Head of caudate nucleus (tissue), 42 donors: Measurements from ENCODE around the gene SLC7A5.
"Not testable (repeated sequence)": the region's sequence is repeated elsewhere in the genome, so short reads cannot be mapped to it uniquely, and the experiment has no call there.

ENCODE experiments used
- DNase-seq, 42 donors: peaks; one replicate each; pipeline versions ENCODE4 v3.0.0 to v3.0.0-alpha.2; 2020 to 2021; ENCODE audit warnings: mixed read lengths in 7 of 42
- intact Hi-C: fragments of 100-400 bp; cut with DNase I; formaldehyde crosslinking; loops from one replicate; pipeline ENCODE4 v1.15.0; 2022

SLC7A5 gene

DNA sequence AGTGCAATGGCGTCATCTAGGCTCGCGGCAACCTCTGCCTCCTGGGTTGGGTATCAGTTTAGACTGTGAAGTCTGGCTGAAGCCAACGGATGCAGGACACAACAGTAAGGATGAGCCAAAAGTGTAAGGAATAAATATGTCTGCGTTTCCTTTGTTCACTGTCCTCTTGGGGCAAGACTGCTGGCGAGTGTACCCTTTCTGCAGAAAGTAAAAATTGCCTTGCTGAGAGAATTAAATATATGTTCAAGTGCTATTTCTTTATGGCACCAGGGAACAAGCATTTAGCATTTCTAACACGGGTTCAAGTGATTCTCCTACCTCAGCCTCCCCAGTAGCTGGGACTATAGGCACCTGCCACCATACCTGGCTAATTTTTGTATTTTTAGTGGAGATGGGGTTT is 51.9 kb downstream of the SLC7A5 start:
- DNase-seq, intact Hi-C loops: not testable (repeated sequence)

DNA sequence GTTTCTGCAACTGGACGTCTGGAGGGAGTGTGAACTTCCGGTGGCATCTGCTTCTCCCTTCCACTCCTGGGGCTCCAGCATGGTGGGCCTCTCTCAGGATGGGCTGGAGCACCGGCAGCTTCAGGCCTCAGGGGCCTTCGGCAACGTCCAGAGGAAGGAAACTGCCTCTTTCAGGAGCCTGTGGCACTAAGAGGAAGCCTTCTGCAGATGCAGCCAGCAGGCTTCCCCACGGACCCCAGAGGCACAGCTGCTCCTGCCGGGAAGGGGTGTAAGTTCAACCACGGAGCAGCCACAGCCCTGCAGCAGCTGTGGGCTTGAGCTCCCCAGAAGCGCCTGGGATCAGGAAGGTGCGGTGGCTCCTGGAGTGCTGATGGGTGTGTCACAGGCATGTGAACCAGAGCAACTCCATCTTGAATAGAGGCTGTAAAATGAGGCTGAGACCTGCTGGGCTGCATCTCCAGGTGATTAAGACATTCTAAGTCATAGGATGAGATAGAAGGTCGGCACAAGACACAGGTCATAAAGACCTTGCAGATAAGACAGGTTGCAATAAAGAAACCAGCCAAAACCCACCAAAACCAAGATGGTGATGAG is 52.7 kb downstream of the SLC7A5 start:
- intact Hi-C loops, result no loop called here
- no peak for DNase-seq

DNA sequence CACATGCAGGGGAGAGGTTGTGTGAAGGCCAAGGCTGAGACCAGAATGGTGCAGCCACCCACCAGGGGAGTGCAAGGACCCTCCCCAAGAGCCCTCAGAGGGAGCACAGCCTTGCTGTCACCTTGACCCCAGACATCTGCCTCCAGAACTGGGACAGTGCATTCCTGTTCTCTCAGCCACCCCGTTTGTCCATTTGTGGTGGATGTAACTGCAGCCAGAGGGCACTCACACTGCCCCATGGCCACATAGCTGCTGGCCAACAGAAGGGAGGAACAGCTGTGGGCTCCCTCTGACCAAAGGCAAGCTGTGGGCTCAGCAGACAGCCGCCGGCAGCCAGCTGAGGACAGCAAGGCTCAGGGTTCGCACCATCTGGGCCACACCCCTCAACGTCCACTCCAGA is 53.7 kb downstream of the SLC7A5 start:
- intact Hi-C loops, result no loop called here
- peak in 2 of 42 donors; percentile 30 to 45 for DNase-seq

DNA sequence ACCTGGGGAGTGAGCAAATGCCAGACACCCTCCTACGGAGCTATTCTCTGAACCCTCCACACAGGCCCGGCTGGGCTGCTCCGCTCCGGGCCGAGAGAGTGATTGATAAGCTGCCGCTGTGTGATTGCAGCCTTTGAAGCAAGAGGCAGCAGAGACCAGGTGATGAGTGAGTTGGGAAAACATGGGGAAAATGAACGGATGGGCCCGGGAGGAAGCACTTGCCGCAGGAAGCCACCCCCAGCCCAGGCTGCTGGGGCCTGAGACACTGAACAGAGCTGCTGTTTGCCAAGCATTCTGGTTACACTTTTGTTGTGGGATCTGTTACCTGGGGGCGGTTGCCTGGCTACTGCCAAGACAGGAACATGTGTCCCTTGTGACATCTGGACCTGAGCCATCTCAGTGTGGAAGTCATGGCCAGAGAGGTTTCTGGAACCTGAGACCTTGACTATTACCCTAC is 57.1 kb downstream of the SLC7A5 start:
- DNase-seq, result no peak
- intact Hi-C loops, result no loop called here

DNA sequence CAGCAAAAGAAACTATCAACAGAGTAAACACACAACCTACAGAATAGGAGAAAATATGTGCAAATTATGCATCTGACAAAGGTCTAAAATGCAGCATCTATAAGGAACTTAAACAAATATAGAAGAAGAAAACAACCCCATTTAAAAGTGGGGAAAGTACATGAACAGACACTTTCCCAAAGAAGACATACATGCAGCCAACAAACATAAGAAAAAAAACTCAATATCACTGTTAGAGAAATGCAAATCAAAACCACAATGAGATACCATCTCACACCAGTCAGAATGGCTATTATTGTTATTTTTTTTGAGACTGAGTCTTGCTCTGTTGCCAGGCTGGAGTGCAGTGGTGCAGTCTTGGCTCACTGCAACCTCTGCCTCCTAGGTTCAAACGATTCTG is 57.9 kb downstream of the SLC7A5 start:
- DNase-seq, intact Hi-C loops: not testable (repeated sequence)

DNA sequence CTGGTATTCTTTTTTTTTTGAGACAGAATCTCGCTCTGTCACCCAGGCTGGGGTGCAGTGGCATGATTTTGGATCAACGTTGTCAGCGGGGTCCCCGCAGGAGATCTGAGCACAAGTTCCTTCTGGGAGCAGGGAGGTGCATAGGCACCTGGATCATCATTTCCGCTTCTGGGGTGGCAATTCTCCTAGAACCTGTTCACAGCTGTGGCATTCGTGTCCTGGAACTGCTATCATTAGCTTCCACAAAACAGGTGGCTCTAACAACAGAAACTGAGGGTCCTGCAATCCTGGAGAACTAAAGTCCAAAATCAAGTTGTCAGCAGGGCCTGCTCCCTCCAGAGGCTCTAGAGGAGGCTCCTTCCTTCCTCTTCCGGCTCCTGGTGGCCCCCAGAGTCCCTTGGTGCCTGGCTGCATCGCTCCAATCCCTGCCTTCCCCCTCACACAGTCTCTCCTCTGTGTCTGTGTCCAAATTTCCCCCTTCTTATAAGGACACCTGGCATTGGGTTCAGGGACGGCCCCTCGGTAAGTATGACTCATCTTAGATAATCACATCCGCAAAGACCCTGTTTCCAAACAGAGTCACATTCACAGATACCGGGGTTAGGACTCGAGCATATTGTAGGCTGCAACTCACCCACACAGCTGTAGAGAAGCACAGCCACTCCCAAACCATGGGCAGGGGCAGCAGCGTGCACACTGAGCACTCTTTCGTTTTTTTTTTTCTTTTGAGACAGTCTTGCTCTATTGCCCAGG is 60.0 kb downstream of the SLC7A5 start:
- intact Hi-C loops, result no loop called here
- no peak for DNase-seq

DNA sequence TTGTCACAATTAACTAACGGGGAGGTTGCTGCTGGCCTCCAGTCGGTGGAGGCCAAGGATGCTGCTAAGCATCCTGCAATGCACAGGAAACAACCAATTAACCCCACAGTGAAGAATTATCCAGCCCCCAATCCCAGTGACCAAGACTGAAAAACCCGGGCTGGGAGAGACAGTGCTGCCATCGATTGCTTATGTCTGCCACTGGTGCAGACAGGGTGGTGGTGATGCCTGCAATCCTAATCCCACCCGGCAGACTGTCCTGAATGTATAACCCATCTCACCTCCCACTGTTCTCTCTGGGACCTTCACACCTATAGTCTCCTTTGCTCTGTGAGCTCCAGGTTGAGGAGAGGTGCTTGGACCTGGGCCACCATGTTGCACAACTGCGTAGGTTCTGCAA is 61.2 kb downstream of the SLC7A5 start:
- no peak for DNase-seq
- intact Hi-C loops, result no loop called here

DNA sequence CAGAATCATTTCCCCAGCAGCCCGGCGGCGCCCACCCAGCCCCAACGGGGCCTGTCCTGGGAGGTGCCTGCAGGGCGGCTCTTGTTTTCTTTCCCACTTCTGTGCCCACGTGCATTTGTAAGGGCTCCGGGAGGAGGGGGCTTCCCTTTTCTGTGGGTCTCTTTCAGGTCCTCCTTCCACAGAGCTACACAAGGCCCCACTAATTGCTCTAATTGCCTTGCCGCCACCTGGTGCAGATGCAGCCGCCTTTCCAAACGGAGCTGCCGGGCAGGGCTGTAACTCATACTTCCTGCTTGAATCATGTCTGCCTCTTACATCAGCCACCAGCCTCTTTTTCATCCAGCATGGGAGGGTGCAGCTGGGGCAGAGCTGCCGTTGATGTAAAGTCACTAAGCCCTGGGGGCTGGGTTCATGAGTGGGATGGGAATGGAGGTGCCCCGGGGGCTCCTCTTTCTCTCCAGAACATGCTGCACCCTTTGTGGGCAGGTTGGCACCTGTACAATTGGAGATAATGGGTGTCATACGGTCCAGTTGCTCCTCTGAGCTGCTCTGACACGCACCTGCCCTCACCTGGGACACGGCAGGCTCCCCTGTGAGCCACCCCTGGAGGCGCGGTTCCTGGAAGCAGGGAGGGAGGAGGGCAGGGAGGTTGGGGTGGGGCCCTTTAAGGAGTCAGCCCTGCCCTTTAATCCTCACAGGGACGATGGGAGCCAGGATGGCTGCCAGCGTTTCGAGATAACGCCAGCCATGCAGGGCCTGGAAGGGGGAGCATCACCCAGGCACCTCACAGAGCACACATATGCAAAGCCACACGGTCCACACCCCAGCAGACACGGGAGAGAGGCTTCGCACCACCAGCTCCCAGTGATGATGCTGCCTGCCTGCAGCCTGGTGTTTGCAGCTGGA is 62.4 kb downstream of the SLC7A5 start:
- intact Hi-C loops, result no loop called here
- DNase-seq, result peak; percentile 32 to 91 (median 62)

DNA sequence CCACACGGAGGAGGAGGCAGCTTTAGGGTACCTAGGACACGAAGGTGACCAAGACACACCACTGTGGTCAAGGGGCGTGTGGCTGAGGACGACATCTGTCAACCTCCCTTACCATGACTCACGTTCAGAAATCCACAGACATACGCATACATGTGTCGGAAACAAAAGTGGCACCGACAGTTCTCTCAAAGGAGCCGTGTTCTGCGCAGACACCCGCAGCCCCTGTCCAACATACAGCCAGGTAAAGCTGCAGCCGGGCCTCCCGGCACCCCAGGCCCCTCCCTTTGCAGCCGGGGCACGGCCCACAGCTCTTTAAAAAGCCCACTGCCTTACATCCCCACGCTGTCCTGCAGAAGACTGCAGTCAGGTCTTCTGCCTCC is 63.1 kb downstream of the SLC7A5 start:
- intact Hi-C loops, result no loop called here
- DNase-seq, result peak in 1 of 42 donors; percentile 30

DNA sequence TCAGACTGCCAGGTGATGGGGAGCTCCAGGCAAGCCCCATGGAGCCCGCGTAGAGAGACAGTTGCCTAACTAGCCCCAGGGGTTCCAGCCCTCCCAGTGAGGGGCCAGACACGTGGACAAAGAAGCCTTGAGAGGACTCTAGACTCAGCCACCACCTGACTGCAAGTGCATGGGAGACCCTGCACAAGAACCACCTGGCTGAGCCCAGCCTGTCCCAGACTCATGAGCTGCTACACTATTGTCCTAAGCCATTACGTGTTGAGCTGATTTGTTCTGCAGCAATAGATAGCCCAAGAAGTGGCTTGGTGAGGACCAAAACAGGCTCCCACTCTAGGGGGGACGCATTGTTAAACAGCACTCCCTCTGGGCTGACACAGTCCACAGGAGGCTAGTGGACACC is 65.9 kb downstream of the SLC7A5 start:
- no peak for DNase-seq
- intact Hi-C loops, result no loop called here

DNA sequence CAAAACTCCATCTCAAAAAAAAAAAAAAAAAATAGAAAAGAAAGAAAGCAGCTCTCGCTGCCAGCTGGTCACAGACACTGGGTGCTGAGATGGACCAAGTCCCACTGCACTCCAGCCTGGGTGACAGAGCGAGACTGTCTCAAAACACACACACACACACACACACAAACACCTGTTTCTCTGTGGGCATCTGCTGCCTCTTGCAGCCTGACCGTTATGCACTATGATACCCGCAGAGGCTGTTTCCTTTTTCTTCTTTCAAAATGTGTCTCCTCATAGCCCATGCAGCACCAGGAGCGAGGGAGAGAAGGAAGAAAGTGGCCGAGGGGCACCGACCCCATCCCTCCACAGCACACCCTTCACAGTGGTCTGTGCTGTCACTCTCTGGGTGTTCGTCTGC is 66.6 kb downstream of the SLC7A5 start:
- DNase-seq, result no peak
- intact Hi-C loops, result no loop called here

DNA sequence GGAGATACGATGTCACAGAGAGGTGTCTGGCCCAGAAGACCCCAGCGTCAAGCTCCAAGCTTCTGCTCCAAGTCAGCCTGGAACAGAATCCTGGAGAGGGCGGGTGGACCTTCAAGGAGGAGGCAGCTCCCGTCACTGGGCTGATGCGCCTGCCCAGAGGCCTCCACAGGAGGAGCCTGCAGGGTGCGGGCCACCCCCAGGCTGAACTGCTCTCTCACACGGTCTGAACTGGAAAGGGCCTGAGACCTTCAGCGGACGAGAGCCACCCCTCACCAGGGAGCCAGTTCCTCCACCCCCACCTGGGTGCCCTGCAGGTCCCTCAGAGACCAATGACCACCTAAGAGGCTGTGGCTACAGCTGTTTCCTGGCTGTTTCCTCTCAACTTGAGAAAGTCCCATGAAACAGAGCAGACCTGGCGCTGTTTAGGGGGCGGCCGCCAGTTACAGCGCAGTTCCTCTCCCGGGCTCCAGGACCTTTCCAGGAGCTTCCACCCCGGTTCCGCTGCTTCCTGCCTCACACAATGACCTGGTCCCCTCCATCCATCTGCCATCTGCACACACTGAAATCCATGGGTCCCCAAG is 67.5 kb downstream of the SLC7A5 start:
- intact Hi-C loops, result no loop called here
- no peak for DNase-seq

DNA sequence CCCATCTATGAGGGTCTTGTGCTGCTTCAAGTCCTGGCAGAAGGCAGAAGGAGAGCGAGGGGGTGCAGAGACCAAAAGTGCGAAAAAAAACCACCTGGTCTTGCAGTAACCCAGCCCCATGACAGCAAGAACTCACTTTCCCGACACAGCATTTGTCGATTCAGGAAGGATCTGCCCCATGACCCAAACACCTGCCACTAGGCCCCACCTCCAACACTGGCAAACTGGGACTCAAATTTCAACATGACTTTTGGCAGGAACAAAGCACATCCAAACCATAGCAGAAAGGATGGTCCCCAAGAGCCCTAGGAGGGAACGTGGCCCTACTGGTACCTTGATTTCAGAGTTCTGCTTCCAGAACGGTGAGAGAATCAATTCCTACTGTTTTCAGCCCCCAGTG is 68.8 kb downstream of the SLC7A5 start:
- no peak for DNase-seq
- intact Hi-C loops, result no loop called here

DNA sequence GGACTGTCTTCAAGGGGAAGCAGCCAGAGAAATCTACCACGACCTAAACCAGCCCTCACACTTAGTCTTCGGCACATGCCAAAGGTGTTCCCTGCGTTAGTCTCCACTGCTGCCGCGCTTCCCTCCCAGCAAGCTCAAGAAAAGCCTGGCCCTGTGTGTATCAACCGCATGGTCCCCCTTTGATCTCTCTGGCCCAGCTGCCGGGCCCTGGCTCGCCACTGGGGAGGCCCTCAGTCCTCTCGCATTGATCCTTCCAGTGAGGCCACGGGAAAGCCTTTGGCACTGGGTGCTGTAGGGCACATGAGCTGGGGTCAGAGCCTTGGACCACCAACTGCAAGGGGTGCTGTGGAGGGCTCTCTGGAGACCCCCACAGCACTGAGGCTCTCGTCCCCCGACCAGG is 74.0 kb downstream of the SLC7A5 start:
- no peak for DNase-seq
- intact Hi-C loops, result no loop called here

DNA sequence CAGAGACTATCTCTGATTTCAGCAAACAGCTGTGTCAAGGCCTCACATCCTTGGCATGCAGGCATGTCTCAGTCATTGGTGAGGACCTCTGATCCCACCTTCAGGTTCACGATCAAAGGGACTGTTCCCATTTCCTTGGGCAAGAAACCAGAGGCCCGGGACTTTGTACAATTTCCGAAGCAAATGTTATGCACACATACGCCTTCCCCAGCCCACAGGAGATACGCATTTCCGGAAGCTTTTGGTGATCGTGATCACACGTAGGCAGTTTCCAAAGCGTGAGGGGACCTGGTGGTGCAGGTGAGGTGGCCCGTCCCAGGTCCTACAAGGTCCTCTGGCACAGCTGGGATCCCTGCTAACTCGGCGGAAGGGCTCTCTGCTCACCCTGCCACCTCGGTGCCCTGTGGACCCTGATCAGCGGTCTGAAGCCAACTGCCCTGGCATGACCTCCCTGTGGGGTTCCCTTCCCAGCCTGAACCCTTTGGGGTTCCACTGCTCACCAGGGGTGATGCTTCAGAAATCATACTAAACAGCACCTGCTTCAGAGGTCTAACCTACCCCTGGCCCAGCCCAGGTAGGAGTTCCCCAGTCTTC is 74.7 kb downstream of the SLC7A5 start:
- no peak for DNase-seq
- intact Hi-C loops, result no loop called here

DNA sequence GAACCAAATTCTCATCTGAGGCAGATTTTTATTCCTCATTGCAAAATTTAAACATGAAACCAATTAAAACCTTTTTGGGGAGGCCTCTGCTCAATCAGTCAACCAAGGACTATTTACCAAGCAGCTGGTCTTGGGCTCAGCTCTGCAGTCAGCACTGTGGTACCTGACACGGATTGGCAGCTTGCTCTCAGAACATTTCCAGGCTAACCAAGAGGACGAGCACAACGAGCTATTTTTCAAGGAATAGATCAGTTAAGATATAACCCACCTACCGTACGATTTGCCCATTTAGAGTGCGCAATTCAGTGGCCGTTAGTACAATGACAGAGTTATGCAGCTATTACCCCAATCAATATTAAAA is 77.1 kb downstream of the SLC7A5 start:
- DNase-seq, result no peak
- intact Hi-C loops, result no loop called here

DNA sequence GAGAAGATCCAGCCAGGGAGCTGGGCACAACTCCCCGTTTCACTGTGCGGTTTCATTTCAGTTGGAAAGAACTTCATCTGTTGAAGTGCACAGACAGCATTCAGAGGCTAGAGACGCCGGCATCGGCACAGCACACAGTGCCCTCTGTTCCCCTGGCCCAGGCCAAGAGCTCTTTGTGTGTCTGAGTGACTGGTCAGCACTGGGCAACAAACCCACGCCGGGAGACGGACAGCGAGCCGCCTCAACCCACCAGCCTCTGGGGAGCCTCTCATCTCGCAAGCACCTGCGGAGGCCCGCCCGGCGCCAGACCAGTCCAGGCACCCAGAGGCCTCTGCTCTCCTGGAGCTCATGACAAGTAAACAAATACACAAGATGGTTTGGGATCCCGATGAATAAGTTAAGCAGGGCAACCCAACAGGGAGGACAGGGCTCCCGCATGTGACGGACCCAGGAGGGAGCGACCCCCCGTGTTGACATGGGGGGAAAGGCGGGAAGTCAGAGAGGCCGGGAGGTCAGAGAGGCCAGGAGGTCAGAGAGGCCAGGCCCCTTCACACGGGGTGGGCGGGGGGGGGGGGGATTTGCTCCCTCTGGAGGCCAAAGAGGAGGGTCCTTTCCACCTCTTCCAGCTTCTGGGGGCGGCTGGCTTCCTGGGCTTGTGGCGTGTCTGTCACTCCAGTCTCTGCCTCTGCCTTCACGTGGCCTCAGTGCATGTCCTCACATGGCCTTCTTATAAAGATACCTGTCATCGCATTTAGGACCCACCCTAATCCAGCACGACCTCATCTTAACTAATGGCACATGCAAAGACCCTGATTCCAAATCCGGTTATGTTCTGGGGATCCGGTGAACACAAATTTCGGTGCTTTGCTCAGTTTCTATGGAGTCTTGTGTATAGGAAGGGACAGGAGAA is 77.8 kb downstream of the SLC7A5 start:
- DNase-seq, result peak; percentile 47 to 91 (median 78)
- intact Hi-C loops, result no loop called here
